Choroid plexus epithelial cell (primary cell): ENCODE data around the gene TDRD9.

ENCODE experiments used
- DNase-seq: peaks from one replicate; pipeline ENCODE4 v3.0.0-alpha.2; 2010; ENCODE audit warnings: low read depth
- H3K4me3 ChIP-seq: 2 replicates; pipeline ENCODE4 v1.5.1; 2011; ENCODE audit warnings: low read depth, mild to moderate bottlenecking, control low read depth, low read length, moderate library complexity
- CTCF ChIP-seq: conservative IDR thresholded peaks from 2 replicates; pipeline ENCODE4 v1.5.1; 2011; ENCODE audit warnings: low read depth, mild to moderate bottlenecking, control low read depth, inconsistent platforms, low read length, moderate library complexity

The TDRD9 gene

GRCh38 chr14:104034976-104035699 is 106.9 kb downstream of the TDRD9 start:
- DNase-seq, result no peak
- no peak overlapping the region for H3K4me3 ChIP-seq
- TF ChIP-seq CTCF, result no peak

- DNase-seq, result no peak
- no peak for TF ChIP-seq CTCF
- H3K4me3 ChIP-seq, result no peak overlapping the region
Measured at GRCh38 chr14:104036212-104036611, 108.0 kb downstream of the TDRD9 start.

- DNase-seq, result no peak
- no peak overlapping the region for H3K4me3 ChIP-seq
- no peak for TF ChIP-seq CTCF
Measured at GRCh38 chr14:104037074-104037473, 108.8 kb downstream of the TDRD9 start.

GRCh38 chr14:104037903-104038302 is 109.6 kb downstream of the TDRD9 start:
- H3K4me3 ChIP-seq, result no peak overlapping the region
- no peak for DNase-seq
- no peak for TF ChIP-seq CTCF

- no peak for DNase-seq
- no peak for TF ChIP-seq CTCF
- no peak overlapping the region for H3K4me3 ChIP-seq
Measured at GRCh38 chr14:104039214-104039613, 111.0 kb downstream of the TDRD9 start.

GRCh38 chr14:104040539-104040938 is 112.3 kb downstream of the TDRD9 start:
- H3K4me3 ChIP-seq, result no peak overlapping the region
- no peak for DNase-seq
- TF ChIP-seq CTCF, result no peak

- no peak for TF ChIP-seq CTCF
- DNase-seq, result no peak
- no peak overlapping the region for H3K4me3 ChIP-seq
Measured at GRCh38 chr14:104041430-104042104, 113.3 kb downstream of the TDRD9 start.
